ENCODE data around the gene MTHFD2L.

Gene MTHFD2L

GRCh38 chr4:74283614-74284013 lies 125.7 kb downstream of the MTHFD2L start:
- H3K9ac ChIP-seq (ENCODE audit: low read length) = no peak overlapping the region
- H3F3A ChIP-seq (ENCODE audit: insufficient read depth) = no peaks in the 10 kb centered on the region
- no peaks in the 10 kb centered on the region for H3K9me2 ChIP-seq (replicated peaks; ENCODE audit: insufficient read depth, low read length)
- no peaks in the 10 kb centered on the region for H4K20me1 ChIP-seq (ENCODE audit: low read depth, low read length)
- no peaks in the 10 kb centered on the region for H3K27me3 ChIP-seq (ENCODE audit: low read length)
- no peak overlapping the region for H3K27ac ChIP-seq (ENCODE audit: low read depth, low read length)
- TF ChIP-seq CTCF (IDR thresholded peaks at IDR 0.05; ENCODE audit: insufficient read depth, low read length, poor library complexity, severe bottlenecking) = no peak
- TF ChIP-seq EZH2phosphoT487 (conservative IDR thresholded peaks at IDR 0.05; ENCODE audit: low read length) = no peak
- no peak overlapping the region for H2AFZ ChIP-seq (ENCODE audit: low read depth, low read length, severe bottlenecking)
- H3K4me2 ChIP-seq (ENCODE audit: low read depth, low read length, poor library complexity, severe bottlenecking) = no peak overlapping the region
- H3K9me3 ChIP-seq (ENCODE audit: insufficient read depth, low read length) = no peaks in the 10 kb centered on the region
- no peaks in the 10 kb centered on the region for H3K36me3 ChIP-seq (ENCODE audit: low read length)
- no peak overlapping the region for H3K4me3 ChIP-seq (ENCODE audit: insufficient read depth, low read length, poor library complexity, severe bottlenecking)
- H3K79me2 ChIP-seq (ENCODE audit: insufficient read depth, low read length) = no peaks in the 10 kb centered on the region

DNA sequence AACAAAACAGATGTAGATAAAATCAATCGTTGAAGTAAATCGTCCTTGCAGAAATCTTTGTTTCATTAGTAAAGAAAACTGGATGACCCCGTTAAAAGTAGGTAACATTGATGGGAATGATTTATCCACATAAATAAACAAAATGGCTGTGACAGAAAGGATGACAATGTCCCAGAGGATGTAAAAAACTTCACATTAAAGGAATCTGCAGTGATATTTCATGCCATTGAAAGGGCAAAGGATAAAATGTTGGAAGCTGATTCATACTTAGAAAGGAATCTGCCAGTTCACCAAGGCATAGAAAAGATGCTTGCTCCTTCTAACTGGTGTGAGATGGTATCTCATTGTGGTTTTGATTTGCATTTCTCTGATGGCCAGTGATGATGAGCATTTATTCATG lies 126.1 kb downstream of the MTHFD2L start:
- no peaks in the 10 kb centered on the region for H3K79me2 ChIP-seq (ENCODE audit: insufficient read depth, low read length)
- no peaks in the 10 kb centered on the region for H3K27me3 ChIP-seq (ENCODE audit: low read length)
- no peak overlapping the region for H2AFZ ChIP-seq (ENCODE audit: low read depth, low read length, severe bottlenecking)
- H3K9me3 ChIP-seq (ENCODE audit: insufficient read depth, low read length) = no peaks in the 10 kb centered on the region
- H3K9me2 ChIP-seq (replicated peaks; ENCODE audit: insufficient read depth, low read length) = no peaks in the 10 kb centered on the region
- H3K9ac ChIP-seq (ENCODE audit: low read length) = no peak overlapping the region
- no peaks in the 10 kb centered on the region for H4K20me1 ChIP-seq (ENCODE audit: low read depth, low read length)
- H3K4me2 ChIP-seq (ENCODE audit: low read depth, low read length, poor library complexity, severe bottlenecking) = no peak overlapping the region
- H3F3A ChIP-seq (ENCODE audit: insufficient read depth) = no peaks in the 10 kb centered on the region
- H3K36me3 ChIP-seq (ENCODE audit: low read length) = no peaks in the 10 kb centered on the region
- H3K27ac ChIP-seq (ENCODE audit: low read depth, low read length) = no peak overlapping the region
- H3K4me3 ChIP-seq (ENCODE audit: insufficient read depth, low read length, poor library complexity, severe bottlenecking) = no peak overlapping the region
- TF ChIP-seq EZH2phosphoT487 (conservative IDR thresholded peaks at IDR 0.05; ENCODE audit: low read length) (no peak), CTCF (IDR thresholded peaks at IDR 0.05; ENCODE audit: insufficient read depth, low read length, poor library complexity, severe bottlenecking) (no peak)

GRCh38 chr4:74287164-74287563 lies 129.2 kb downstream of the MTHFD2L start:
- no peak overlapping the region for H3K9ac ChIP-seq (ENCODE audit: low read length)
- H3K27me3 ChIP-seq (ENCODE audit: low read length) = no peaks in the 10 kb centered on the region
- no peaks in the 10 kb centered on the region for H3K36me3 ChIP-seq (ENCODE audit: low read length)
- no peaks in the 10 kb centered on the region for H3F3A ChIP-seq (ENCODE audit: insufficient read depth)
- H3K4me2 ChIP-seq (ENCODE audit: low read depth, low read length, poor library complexity, severe bottlenecking) = no peak overlapping the region
- no peaks in the 10 kb centered on the region for H3K9me3 ChIP-seq (ENCODE audit: insufficient read depth, low read length)
- H3K4me3 ChIP-seq (ENCODE audit: insufficient read depth, low read length, poor library complexity, severe bottlenecking) = no peak overlapping the region
- no peak overlapping the region for H3K27ac ChIP-seq (ENCODE audit: low read depth, low read length)
- no peaks in the 10 kb centered on the region for H3K79me2 ChIP-seq (ENCODE audit: insufficient read depth, low read length)
- H2AFZ ChIP-seq (ENCODE audit: low read depth, low read length, severe bottlenecking) = no peak overlapping the region
- no peaks in the 10 kb centered on the region for H3K9me2 ChIP-seq (replicated peaks; ENCODE audit: insufficient read depth, low read length)
- TF ChIP-seq CTCF (IDR thresholded peaks at IDR 0.05; ENCODE audit: insufficient read depth, low read length, poor library complexity, severe bottlenecking) (no peak), EZH2phosphoT487 (conservative IDR thresholded peaks at IDR 0.05; ENCODE audit: low read length) (no peak)
- no peaks in the 10 kb centered on the region for H4K20me1 ChIP-seq (ENCODE audit: low read depth, low read length)
